Measurements from ENCODE around the gene TXNRD3.
A peak's percentile ranks its signal among the peaks of the same experiment; 100 is the strongest.

DNA sequence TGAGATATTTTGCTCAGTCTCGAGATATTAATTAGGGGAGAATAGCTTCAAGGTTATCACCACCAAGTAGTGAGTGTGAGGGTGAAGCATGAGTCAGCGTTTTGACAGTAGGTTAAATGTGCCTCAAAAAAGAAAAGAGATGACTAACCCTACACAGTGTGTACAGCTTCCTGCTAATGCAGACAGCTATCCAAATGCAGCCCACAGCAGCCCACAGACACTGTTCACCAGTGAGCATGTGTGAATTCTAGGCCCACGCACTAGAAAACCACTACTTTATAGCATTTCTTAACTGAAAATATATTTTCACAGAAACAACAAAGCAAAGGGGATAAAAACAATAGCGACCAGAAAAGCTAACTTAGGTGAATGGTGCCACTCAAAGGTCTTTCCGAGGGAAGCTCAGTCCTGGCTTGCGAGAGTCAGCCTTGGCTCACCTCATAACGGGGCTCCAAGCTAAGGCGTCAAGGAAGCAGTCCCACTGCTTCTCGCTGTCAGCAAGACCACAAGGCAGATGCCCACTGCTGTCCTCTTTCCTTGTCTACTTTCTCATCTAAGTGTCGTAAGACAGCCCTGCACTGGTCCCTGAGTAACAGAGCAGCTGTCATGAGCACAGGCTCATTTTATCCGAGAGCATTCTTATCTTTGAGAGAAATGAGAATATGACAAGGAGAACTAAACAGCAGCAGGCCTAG is 47.6 kb downstream of the TXNRD3 start:
- TF ChIP-seq MAFK (IDR thresholded peaks at IDR 0.05; ENCODE audit: low read depth, low read length): peak; percentile 93
- 0 out of 2 replicates have a peak, but pooled peaks have one; percentile 7 for TF ChIP-seq CEBPB (IDR thresholded peaks at IDR 0.05; ENCODE audit: low read depth, low read length)
- TF ChIP-seq, protein P1, sequence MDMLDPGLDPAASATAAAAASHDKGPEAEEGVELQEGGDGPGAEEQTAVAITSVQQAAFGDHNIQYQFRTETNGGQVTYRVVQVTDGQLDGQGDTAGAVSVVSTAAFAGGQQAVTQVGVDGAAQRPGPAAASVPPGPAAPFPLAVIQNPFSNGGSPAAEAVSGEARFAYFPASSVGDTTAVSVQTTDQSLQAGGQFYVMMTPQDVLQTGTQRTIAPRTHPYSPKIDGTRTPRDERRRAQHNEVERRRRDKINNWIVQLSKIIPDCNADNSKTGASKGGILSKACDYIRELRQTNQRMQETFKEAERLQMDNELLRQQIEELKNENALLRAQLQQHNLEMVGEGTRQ (IDR thresholded peaks at IDR 0.05; ENCODE audit: low read depth, low read length): no peak
- TF ChIP-seq POLR2A (IDR thresholded peaks at IDR 0.05; ENCODE audit: low read depth, low read length): no peak
- TF ChIP-seq, protein P2, sequence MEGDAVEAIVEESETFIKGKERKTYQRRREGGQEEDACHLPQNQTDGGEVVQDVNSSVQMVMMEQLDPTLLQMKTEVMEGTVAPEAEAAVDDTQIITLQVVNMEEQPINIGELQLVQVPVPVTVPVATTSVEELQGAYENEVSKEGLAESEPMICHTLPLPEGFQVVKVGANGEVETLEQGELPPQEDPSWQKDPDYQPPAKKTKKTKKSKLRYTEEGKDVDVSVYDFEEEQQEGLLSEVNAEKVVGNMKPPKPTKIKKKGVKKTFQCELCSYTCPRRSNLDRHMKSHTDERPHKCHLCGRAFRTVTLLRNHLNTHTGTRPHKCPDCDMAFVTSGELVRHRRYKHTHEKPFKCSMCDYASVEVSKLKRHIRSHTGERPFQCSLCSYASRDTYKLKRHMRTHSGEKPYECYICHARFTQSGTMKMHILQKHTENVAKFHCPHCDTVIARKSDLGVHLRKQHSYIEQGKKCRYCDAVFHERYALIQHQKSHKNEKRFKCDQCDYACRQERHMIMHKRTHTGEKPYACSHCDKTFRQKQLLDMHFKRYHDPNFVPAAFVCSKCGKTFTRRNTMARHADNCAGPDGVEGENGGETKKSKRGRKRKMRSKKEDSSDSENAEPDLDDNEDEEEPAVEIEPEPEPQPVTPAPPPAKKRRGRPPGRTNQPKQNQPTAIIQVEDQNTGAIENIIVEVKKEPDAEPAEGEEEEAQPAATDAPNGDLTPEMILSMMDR (conservative IDR thresholded peaks at IDR 0.05; ENCODE audit: low read depth, low read length): no peak
- TF ChIP-seq CHD1 (IDR thresholded peaks at IDR 0.05; ENCODE audit: low read depth, low read length): no peak
- TF ChIP-seq RCOR1 (IDR thresholded peaks at IDR 0.05; ENCODE audit: insufficient replicate concordance, low read length): no peak
- TF ChIP-seq RFX5 (IDR thresholded peaks at IDR 0.05; ENCODE audit: low read depth, low read length): no peak
- TF ChIP-seq, protein P3, sequence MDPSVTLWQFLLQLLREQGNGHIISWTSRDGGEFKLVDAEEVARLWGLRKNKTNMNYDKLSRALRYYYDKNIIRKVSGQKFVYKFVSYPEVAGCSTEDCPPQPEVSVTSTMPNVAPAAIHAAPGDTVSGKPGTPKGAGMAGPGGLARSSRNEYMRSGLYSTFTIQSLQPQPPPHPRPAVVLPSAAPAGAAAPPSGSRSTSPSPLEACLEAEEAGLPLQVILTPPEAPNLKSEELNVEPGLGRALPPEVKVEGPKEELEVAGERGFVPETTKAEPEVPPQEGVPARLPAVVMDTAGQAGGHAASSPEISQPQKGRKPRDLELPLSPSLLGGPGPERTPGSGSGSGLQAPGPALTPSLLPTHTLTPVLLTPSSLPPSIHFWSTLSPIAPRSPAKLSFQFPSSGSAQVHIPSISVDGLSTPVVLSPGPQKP (IDR thresholded peaks at IDR 0.05; ENCODE audit: borderline replicate concordance, low read depth, low read length): no peak
- TF ChIP-seq RAD21 (IDR thresholded peaks at IDR 0.05; ENCODE audit: low read length): no peak
- no peak for TF ChIP-seq MAZ (IDR thresholded peaks at IDR 0.05; ENCODE audit: borderline replicate concordance, low read depth, low read length)
- peak; percentile 62 for TF ChIP-seq FOS (IDR thresholded peaks at IDR 0.05; ENCODE audit: low read depth, low read length)
- TF ChIP-seq MXI1 (IDR thresholded peaks at IDR 0.05; ENCODE audit: borderline replicate concordance, low read depth, low read length): no peak
